GM21717 (cell line): ENCODE measurements around the gene VANGL2.
A peak's percentile ranks its signal among the peaks of the same experiment; 100 is the strongest.

Source experiments
- ATAC-seq: cut with Tn5 transposase; IDR thresholded peaks from one replicate; pipeline ENCODE4 v1.9.1; 2021; ENCODE audit warnings: mild to moderate bottlenecking, moderate library complexity; ENCODE audit not compliant: unreplicated experiment

Gene VANGL2

GRCh38 chr1:160425847-160426246 lies 25.5 kb downstream of the VANGL2 start:
- no peak for ATAC-seq

- ATAC-seq: no peak
These were observed 27.3 kb downstream of the VANGL2 start for GRCh38 chr1:160427625-160428024.

GRCh38 chr1:160428053-160428452 lies 27.7 kb downstream of the VANGL2 start:
- no peak for ATAC-seq

GRCh38 chr1:160428655-160429054 lies 28.3 kb downstream of the VANGL2 start:
- no peak for ATAC-seq

GRCh38 chr1:160429125-160429561 lies 28.8 kb downstream of the VANGL2 start:
- ATAC-seq: peak; percentile 5

- peak; percentile 43 for ATAC-seq
These were observed 29.6 kb downstream of the VANGL2 start for GRCh38 chr1:160429702-160430535.

GRCh38 chr1:160431006-160431405 lies 30.6 kb downstream of the VANGL2 start:
- ATAC-seq: no peak

GRCh38 chr1:160431571-160431970 lies 31.2 kb downstream of the VANGL2 start:
- ATAC-seq: no peak

GRCh38 chr1:160432371-160432786 lies 32.0 kb downstream of the VANGL2 start:
- ATAC-seq: peak; percentile 49

GRCh38 chr1:160436966-160437365 lies 36.6 kb downstream of the VANGL2 start:
- ATAC-seq: no peak

GRCh38 chr1:160437432-160438316 lies 37.3 kb downstream of the VANGL2 start:
- ATAC-seq: peak; percentile 61

- no peak for ATAC-seq
These were observed 38.1 kb downstream of the VANGL2 start for GRCh38 chr1:160438317-160438918.

GRCh38 chr1:160438935-160439334 lies 38.6 kb downstream of the VANGL2 start:
- no peak for ATAC-seq

GRCh38 chr1:160439718-160440117 lies 39.4 kb downstream of the VANGL2 start:
- no peak for ATAC-seq

- no peak for ATAC-seq
These were observed 46.7 kb downstream of the VANGL2 start for GRCh38 chr1:160446945-160447600.

- ATAC-seq: no peak
These were observed 49.1 kb downstream of the VANGL2 start for GRCh38 chr1:160449494-160449893.

GRCh38 chr1:160451119-160451858 lies 50.9 kb downstream of the VANGL2 start:
- ATAC-seq: peak; percentile 43

- ATAC-seq: no peak
These were observed 51.5 kb downstream of the VANGL2 start for GRCh38 chr1:160451859-160452232.

GRCh38 chr1:160453443-160453842 lies 53.1 kb downstream of the VANGL2 start:
- no peak for ATAC-seq
